GM19238 (cell line): ENCODE measurements around the gene TMEM266.

ENCODE experiments used
- DNase-seq: peaks from one replicate; pipeline ENCODE4 v3.0.0; 2011; ENCODE audit warnings: low spot score; ENCODE audit not compliant: insufficient read length

The TMEM266 gene

DNA sequence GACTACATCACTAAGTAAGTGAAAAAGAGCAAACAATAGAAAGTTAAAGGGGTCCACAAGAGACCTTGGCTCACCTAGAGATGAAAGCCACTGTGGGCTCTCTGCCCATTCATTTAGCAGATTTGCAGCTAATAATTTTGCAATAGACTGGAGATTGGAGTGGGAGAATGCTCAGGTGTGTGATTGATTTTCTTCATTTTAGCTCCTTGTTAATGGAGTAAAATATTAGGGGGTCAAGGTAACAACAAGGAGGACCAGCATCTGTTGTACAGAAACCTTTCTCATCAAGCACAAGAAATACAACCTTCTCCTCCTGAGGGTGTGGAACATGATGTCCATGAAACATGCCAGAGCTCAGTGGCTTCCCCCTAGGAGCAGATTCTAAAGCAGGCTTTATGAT, 63.2 kb downstream of the TMEM266 start:
- DNase-seq, result no peak

GRCh38 chr15:76127169-76127568, 67.4 kb downstream of the TMEM266 start:
- no peak for DNase-seq

DNA sequence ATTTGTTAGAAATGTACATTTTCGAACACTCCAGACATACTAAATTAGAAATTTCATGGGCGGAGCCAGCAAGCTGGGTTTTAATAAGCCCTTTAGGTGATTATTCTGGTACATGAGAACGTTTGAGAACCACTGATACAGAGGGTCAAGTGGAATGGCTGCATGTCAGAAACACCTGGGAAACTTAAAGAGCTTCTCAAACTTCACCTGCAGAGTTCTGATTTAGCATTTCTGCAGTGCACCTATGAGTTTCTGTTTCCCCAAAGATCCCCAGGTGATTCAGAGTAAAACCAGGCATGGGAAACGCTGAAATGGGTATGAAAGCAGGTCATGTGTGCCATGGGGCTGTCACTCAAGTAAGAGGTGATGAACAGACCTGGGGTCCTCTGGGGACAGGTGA, 68.1 kb downstream of the TMEM266 start:
- DNase-seq, result no peak

DNA sequence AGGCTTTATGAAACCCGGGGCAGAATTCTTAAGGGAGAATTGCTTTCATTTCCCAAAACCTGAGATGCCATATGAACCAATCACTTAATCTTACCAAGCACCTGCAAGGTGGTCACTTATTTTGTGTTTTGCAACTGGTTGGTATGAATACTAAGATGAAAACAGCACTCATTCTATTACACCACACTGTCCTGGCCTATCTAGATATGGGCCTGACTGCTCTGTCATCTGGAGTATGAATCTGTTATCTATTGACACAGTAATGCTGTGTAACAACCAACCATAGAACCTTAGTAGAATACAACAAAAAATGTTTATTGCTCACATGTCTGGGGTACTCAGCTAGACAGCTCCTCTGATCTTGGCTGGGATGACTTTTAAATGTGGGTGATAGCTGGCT, 74.8 kb downstream of the TMEM266 start:
- no peak for DNase-seq

DNA sequence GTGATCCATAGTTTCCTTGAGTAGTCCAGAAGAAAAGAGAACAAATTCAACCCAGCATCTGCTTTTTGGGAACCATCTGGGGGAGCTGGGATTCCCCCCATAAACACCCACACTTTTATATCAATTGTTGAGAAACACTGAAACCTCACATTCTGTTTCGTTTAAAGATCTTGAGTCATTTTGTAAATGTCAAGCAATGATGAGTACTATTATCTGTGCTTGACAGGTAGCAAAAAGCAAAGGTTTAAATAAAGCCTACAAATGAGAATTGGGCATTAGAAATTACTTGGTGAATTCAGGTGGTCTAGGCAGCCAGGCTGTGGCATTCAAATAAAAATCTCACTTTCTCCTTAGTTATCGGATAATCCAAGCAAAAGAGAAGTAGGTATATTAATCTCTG, 75.7 kb downstream of the TMEM266 start:
- no peak for DNase-seq

DNA sequence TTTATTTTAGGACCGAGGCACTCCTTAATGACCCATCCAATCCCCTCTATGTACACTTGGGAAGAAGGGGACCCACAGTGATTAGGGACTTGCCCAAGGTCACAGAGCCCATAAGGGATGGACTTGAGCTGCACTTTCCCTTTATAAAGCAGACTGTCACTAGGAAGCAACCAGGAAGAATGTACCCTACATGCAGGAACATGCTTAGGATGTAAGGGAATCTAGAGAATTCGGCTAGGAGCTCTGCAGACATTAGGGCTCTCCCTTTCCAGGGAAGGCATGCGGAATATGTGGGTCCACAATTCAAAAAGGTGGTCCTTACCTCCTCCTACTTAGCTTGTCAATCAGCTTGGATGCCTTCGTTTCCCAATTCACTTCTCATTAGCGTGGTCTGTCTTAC, 78.7 kb downstream of the TMEM266 start:
- DNase-seq, result no peak

DNA sequence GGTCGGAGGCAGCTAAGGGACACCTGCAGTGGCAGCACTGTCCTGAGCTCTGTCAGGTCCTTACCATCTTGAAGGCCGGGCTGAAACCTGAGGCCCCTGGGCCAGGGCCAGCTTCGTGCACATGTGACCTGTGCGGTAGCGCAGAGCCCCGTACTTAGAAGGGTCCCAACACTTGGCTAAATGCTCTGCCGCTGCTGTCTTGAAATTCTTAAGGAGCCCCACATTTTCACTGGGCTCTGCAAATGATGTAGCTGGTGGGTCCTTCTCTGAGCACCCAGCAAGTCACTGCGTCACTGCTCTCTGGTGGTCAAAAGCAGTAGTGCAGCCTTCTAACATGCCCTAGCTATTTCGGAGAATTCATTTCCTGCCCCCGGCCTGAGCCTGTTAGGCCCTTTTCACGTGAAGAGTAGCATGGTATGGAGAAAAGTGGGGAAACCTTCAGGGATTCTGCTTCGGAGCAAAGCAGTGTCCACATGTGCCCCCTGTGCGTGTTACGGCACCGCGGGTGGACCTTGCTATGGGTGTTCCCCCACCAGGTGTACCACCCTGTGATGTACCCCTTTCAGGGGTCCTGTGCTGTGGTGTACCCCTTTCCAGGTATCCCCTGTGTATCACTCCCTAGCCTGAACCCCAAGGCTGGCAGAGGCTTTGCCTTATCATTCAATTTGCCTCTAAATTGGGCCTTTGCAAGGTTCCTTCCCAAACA, 79.7 kb downstream of the TMEM266 start:
- peak; percentile 85 for DNase-seq

GRCh38 chr15:76140074-76140464, 80.3 kb downstream of the TMEM266 start:
- DNase-seq, result no peak

GRCh38 chr15:76146812-76147211, 87.0 kb downstream of the TMEM266 start:
- no peak for DNase-seq

- peak; percentile 69 for DNase-seq
Measured at GRCh38 chr15:76147906-76148570, 88.3 kb downstream of the TMEM266 start.

DNA sequence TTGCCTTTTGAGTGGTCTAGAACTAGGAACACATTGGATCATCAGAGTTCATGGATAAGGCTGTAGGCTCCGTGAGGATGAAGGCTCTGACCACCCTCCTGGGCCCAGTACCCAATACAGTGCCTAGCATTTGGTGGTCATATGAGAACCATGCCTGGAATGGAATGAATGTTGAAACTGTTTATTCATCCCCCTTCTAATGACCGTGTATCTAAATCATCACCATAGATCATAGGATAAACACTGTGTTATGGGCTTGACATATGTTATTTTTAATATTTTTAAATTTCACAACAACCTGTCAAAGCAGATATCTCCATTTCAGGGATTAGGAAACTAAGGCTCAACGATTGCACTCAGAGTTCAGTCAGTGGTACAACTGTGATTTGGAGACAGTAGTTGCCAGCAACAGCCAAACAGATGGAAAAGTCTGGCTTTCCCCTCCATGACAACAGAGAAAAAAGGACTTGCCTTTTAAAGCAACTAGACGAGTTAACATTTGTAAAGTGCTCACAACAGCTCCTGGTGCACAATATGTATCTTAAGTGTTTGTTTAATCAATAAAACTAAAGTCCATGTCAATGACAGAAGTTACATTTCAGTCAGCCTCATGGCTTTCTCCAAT, 89.6 kb downstream of the TMEM266 start:
- DNase-seq, result no peak

- DNase-seq, result no peak
Measured at GRCh38 chr15:76150513-76150912, 90.7 kb downstream of the TMEM266 start.

DNA sequence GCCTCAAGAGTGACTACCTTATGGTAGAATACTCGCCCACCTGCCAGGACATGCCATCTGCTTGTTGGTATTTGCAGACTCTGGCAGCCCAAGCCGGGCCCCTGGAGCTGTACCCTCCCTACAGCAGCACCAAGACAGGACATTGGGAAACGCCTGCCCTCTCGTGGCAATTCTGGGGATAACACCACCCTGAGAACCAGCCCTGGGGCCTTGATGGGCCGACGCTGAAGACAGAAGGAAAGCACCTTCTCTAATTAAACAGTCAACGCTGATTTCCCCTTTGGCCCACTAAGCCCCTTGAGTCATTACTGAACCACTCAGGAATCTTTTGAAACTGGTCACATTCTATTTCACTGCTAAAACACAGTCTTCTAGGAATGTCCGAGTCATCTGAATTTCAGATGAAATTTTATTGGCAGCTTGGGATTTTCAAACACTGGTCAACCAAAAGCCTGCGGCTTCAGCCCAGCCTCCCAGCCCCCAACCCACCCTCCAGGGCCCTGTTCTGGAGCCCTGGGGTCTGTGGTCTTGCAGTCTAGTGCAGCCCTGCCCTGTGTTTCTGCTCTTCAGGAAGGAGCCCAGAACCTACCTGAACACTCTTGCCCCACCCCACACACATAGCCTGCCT, 91.3 kb downstream of the TMEM266 start:
- DNase-seq, result peak; percentile 79

DNA sequence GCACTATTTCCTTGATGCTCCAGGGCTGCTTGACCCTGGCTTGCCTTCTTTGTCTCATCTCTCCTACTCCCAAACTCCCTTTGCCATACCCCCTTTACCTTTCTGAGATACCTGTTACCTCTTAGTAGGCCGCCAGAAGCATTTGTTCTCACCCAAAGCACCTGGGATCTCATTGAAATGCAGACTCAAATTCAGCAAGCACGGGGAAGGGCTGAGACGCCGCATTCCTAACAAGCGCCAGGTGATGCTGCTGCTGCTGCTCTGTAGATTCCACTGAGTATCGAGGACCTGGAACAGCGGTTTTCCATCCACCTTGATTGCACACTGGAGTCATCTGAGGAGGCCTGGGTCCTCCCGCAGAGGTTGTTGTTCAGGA, 91.8 kb downstream of the TMEM266 start:
- no peak for DNase-seq

GRCh38 chr15:76152197-76152596, 92.4 kb downstream of the TMEM266 start:
- DNase-seq, result no peak

GRCh38 chr15:76153241-76154197, 93.7 kb downstream of the TMEM266 start:
- no peak for DNase-seq

GRCh38 chr15:76155731-76156130, 95.9 kb downstream of the TMEM266 start:
- no peak for DNase-seq

DNA sequence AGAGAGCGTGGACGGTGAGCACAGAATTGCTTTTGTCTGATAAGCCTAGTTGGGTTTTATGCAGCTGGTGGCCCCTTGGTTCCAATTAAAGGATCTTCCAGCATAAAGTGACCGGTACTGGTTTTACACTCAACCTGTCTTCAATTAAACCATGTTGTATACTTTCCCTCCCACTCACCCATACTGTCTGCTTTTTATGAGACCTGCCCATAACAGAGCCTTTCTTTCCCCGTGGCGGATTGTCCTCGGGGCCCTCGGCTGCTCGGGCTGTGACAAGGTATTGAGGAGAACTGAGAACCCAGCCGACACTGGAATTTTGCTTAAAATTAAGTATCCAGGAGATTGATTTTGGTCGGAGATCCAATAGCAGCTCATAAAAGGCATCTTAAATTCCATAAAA, 98.4 kb downstream of the TMEM266 start:
- no peak for DNase-seq

GRCh38 chr15:76158815-76159214, 99.0 kb downstream of the TMEM266 start:
- DNase-seq, result no peak

DNA sequence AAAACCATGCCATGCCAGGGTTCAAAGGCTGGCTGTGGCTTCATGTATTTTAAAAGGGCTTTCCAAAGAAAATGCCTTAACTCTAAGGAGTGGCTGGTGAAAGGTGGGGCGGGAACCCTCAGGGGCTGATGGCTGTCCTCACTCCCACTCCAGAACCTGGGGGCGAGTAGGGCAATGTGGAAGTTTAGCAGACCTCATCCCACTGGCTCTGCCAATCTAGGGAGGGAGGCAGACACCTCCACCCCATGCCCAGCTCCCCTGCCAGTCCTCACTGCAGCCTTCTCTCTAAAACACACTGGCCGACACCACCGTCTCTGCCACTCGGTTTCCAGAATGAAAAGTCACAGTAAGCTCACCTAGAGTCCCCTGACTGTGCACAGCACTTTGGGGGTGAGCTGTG, 99.5 kb downstream of the TMEM266 start:
- DNase-seq, result no peak

DNA sequence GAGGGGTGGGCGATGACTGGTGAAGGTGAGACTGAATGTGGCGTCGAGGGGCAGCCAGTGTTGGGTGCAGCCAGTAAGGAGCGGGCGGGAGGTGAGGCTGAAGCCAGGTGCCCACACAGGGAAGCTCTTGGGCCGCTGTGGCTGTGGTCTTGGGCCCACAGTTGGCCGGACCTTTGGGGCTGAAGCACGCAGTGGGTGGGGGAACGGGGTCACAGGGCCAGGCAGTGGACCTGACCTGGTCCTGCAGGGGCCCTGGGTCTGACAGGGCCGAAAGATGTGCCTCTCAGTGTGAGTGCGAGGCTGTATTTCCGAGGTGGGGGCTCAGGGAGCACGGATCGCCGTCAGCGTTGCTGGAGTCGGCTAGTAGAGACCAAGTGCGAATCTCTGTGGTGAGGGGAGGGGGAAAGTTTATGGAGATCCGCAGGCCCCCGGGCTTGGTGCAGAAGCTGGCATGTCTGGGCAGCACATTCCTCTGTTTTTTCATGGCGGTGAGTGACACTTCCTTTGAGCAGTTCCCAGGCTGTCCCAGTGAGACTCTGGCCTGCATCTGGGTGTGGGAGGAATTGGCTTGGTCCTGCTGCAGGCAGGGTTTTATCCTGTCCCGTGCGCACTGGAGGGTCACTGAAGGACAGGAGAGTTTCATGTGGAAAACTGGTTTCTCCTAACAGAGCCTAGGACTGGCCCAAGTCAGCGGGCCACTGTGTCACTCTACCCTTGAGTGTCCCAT, 100.8 kb downstream of the TMEM266 start:
- no peak for DNase-seq
